IPS-18c (cell line): Measurements from ENCODE around the gene DISP3.

Experiments
- H3K4me3 ChIP-seq: 2 replicates; pipeline ENCODE4 v1.7.0; 2013; ENCODE audit warnings: low read depth, mild to moderate bottlenecking, low read length, moderate library complexity; ENCODE audit not compliant: insufficient read depth
- H3K9me3 ChIP-seq: one replicate; pipeline ENCODE4 v1.6.1; 2013; ENCODE audit warnings: mild to moderate bottlenecking, low read length, moderate library complexity; ENCODE audit not compliant: control insufficient read depth, insufficient read depth

DISP3 gene

GRCh38 chr1:11530731-11531311 lies 51.9 kb downstream of the DISP3 start:
- no peak overlapping the region for H3K4me3 ChIP-seq
- no peaks in the 10 kb centered on the region for H3K9me3 ChIP-seq

- Histone ChIP-seq H3K4me3 (no peak overlapping the region), H3K9me3 (no peaks in the 10 kb centered on the region)
Observed at GRCh38 chr1:11531314-11531870, 52.4 kb downstream of the DISP3 start.

GRCh38 chr1:11531943-11532342 lies 53.0 kb downstream of the DISP3 start:
- Histone ChIP-seq H3K9me3 (no peaks in the 10 kb centered on the region), H3K4me3 (no peak overlapping the region)

- no peak overlapping the region for H3K4me3 ChIP-seq
- H3K9me3 ChIP-seq: no peaks in the 10 kb centered on the region
Observed at GRCh38 chr1:11533790-11534787, 55.1 kb downstream of the DISP3 start.

- Histone ChIP-seq H3K9me3 (no peaks in the 10 kb centered on the region), H3K4me3 (no peak overlapping the region)
Observed at GRCh38 chr1:11534846-11535245, 55.9 kb downstream of the DISP3 start.

GRCh38 chr1:11535316-11535715 lies 56.4 kb downstream of the DISP3 start:
- Histone ChIP-seq H3K4me3 (no peak overlapping the region), H3K9me3 (no peaks in the 10 kb centered on the region)

GRCh38 chr1:11535761-11536572 lies 57.0 kb downstream of the DISP3 start:
- H3K4me3 ChIP-seq: no peak overlapping the region; the same call in 1 of the 2 replicates
- no peaks in the 10 kb centered on the region for H3K9me3 ChIP-seq

- Histone ChIP-seq H3K4me3 (no peak overlapping the region), H3K9me3 (no peaks in the 10 kb centered on the region)
Observed at GRCh38 chr1:11536573-11537379, 57.8 kb downstream of the DISP3 start.

GRCh38 chr1:11537380-11537764 lies 58.4 kb downstream of the DISP3 start:
- no peaks in the 10 kb centered on the region for H3K9me3 ChIP-seq
- H3K4me3 ChIP-seq: no peak overlapping the region

- Histone ChIP-seq H3K4me3 (no peak overlapping the region), H3K9me3 (no peaks in the 10 kb centered on the region)
Observed at GRCh38 chr1:11537854-11538591, 59.1 kb downstream of the DISP3 start.

- no peaks in the 10 kb centered on the region for H3K9me3 ChIP-seq
- no peak overlapping the region; the same call in 1 of the 2 replicates for H3K4me3 ChIP-seq
Observed at GRCh38 chr1:11538886-11539285, 59.9 kb downstream of the DISP3 start.

GRCh38 chr1:11539850-11540772 lies 61.2 kb downstream of the DISP3 start:
- Histone ChIP-seq H3K9me3 (no peaks in the 10 kb centered on the region), H3K4me3 (no peak overlapping the region)

GRCh38 chr1:11540773-11541160 lies 61.8 kb downstream of the DISP3 start:
- H3K4me3 ChIP-seq: no peak overlapping the region
- no peaks in the 10 kb centered on the region for H3K9me3 ChIP-seq

- Histone ChIP-seq H3K9me3 (no peaks in the 10 kb centered on the region), H3K4me3 (no peak overlapping the region)
Observed at GRCh38 chr1:11541236-11541635, 62.3 kb downstream of the DISP3 start.

- no peaks in the 10 kb centered on the region for H3K9me3 ChIP-seq
- H3K4me3 ChIP-seq: no peak overlapping the region
Observed at GRCh38 chr1:11541956-11542355, 63.0 kb downstream of the DISP3 start.
